Spleen (tissue), 11 donors: ENCODE data around the gene UNC79. TPM values are rescaled to one million over a fixed set of nuclear protein-coding genes. Genes with fewer than 3 reads are reported as not detected.

Source experiments
- DNase-seq: peaks from one replicate; pipeline ENCODE4 v3.0.0-alpha.2; 2020
- H3K27ac ChIP-seq, 8 donors: fragments of 200-600 bp; sonication (generic) in 7 of 8; 1 replicate in 4 of 8; 2 replicates in 4 of 8; pipeline versions ENCODE4 v1.5.0 to v1.8.0; 2016 to 2021; ENCODE audit warnings: inconsistent platforms in 4 of 8, mild to moderate bottlenecking in 4 of 8, moderate library complexity in 1 of 8
- H3K27me3 ChIP-seq, 7 donors: fragments of 200-600 bp; sonication (generic) in 6 of 7; replicated peaks in 1 of 7; 1 replicate in 4 of 7; 2 replicates in 3 of 7; pipeline versions ENCODE4 v1.5.0 to v1.8.0; 2016 to 2021; ENCODE audit warnings: inconsistent platforms in 3 of 7, mild to moderate bottlenecking in 1 of 7
- H3K36me3 ChIP-seq, 6 donors: fragments of 200-600 bp; sonication (generic) in 5 of 6; 1 replicate in 4 of 6; 2 replicates in 2 of 6; pipeline versions ENCODE4 v1.5.0 to v1.8.0; 2016 to 2021; ENCODE audit warnings: inconsistent platforms in 2 of 6
- H3K4me1 ChIP-seq, 6 donors: fragments of 200-600 bp; sonication (generic) in 5 of 6; 1 replicate in 3 of 6; 2 replicates in 3 of 6; pipeline versions ENCODE4 v1.5.0 to v1.8.0; 2016 to 2021; ENCODE audit warnings: inconsistent platforms in 3 of 6
- H3K4me3 ChIP-seq, 8 donors: fragments of 200-600 bp; sonication (generic) in 7 of 8; 1 replicate in 4 of 8; 2 replicates in 4 of 8; pipeline versions ENCODE4 v1.5.0 to v1.8.0; 2016 to 2021; ENCODE audit warnings: inconsistent platforms in 4 of 8, mild to moderate bottlenecking in 4 of 8, moderate library complexity in 2 of 8
- H3K9me3 ChIP-seq, 8 donors: fragments of 200-600 bp; sonication (generic) in 7 of 8; 1 replicate in 4 of 8; 2 replicates in 4 of 8; pipeline versions ENCODE4 v1.5.0 to v1.8.0; 2016 to 2021; ENCODE audit warnings: inconsistent platforms in 4 of 8
- POLR2A ChIP-seq, 3 donors: fragments of 450-650 bp; IDR thresholded peaks; one replicate each; pipeline ENCODE4 v1.5.1; 2017; ENCODE audit warnings: antibody characterized with exemption in 3 of 3, mild to moderate bottlenecking in 1 of 3
- POLR2AphosphoS5 ChIP-seq, 3 donors: sonication (generic); formaldehyde crosslinking; IDR thresholded peaks; one replicate each; pipeline ENCODE4 v1.5.1; 2017; ENCODE audit warnings: antibody characterized with exemption in 3 of 3
- WGBS, 5 donors: extraction: QIAGEN DNeasy Blood & Tissue Kit in 3 of 5; methylation state at CpG; one replicate each; pipeline versions ENCODE4 v1.1.5 to v1.1.7; 2013 to 2018; 5-methylcytosine and 5-hydroxymethylcytosine counted together
- intact Hi-C: fragments of 100-400 bp; cut with DNase I; formaldehyde crosslinking; loops from one replicate; pipeline ENCODE4 v1.15.0; 2023; ENCODE audit warnings: low total_unique reads
- polyA plus RNA-seq, 3 donors: library from polyadenylated mRNA; stranded (reverse); fragments of 200-250 nt; gene quantifications; one replicate each; pipeline ENCODE4 v1.2.1, GENCODE V29; 2013
- total RNA-seq, 7 donors: library from RNA; depleted of rRNA in 3 of 7; stranded (reverse); fragments of >200 nt in 3 of 7; fragmentation: NEBNext Ultra II Directional in 4 of 7; extraction: Animal tissue kit (Norgen Biotek cat#: 25700) in 4 of 7; gene quantifications; one replicate each; pipeline versions ENCODE4 v1.1.0 to v1.2.1, GENCODE V29; 2016 to 2021
- TF ChIP-seq, protein P1 (sequence below), 11 experiments: fragments of 200-600 bp in 7 of 11; fragments of 450-650 bp in 4 of 11; sonication (generic) in 4 of 11; IDR thresholded peaks in 8 of 11; conservative IDR thresholded peaks in 3 of 11; 1 replicate in 7 of 11; 2 replicates in 4 of 11; pipeline versions ENCODE4 v1.4.0 to v1.8.0; 2016 to 2021; ENCODE audit warnings: antibody characterized with exemption in 11 of 11, inconsistent platforms in 4 of 11, mild to moderate bottlenecking in 1 of 11
- donor health status: healthy with polysubstance abuse.
- donor health status: DM: no; HTN: no; CAD: no; lungs with moderate emphysema.
- donor health status: DM: no; HTN: no; CAD: no.
- donor health status: Bipolar disorder and iron deficiency.
- donor health status: healthy.
- donor health status: DM: no; HTN: no; CAD: no.
- donor health status: DM: yes; HTN: yes; CAD: no.

The UNC79 gene
- total and polyA plus RNA-seq, 10 donors = 0.03 to 0.24 (median 0.08) TPM; not detected in 2

- no peaks in the 10 kb centered on the region for H3K4me1 ChIP-seq
- no peak overlapping the region for H3K27ac ChIP-seq
- no peaks in the 10 kb centered on the region for H3K27me3 ChIP-seq
- WGBS, 5 donors = 79 to 93% (median 88%) methylated on average over 3 of the region's 3 CpGs
- intact Hi-C loops = no loop called here
- peaks cover 0 to 16% (median 0%) of the 10 kb centered on the region in 8 donors for H3K9me3 ChIP-seq
- no peak overlapping the region for H3K4me3 ChIP-seq
- no peak for DNase-seq
- TF ChIP-seq, protein P1, sequence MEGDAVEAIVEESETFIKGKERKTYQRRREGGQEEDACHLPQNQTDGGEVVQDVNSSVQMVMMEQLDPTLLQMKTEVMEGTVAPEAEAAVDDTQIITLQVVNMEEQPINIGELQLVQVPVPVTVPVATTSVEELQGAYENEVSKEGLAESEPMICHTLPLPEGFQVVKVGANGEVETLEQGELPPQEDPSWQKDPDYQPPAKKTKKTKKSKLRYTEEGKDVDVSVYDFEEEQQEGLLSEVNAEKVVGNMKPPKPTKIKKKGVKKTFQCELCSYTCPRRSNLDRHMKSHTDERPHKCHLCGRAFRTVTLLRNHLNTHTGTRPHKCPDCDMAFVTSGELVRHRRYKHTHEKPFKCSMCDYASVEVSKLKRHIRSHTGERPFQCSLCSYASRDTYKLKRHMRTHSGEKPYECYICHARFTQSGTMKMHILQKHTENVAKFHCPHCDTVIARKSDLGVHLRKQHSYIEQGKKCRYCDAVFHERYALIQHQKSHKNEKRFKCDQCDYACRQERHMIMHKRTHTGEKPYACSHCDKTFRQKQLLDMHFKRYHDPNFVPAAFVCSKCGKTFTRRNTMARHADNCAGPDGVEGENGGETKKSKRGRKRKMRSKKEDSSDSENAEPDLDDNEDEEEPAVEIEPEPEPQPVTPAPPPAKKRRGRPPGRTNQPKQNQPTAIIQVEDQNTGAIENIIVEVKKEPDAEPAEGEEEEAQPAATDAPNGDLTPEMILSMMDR (IDR thresholded peaks at IDR 0.05 in 8 of 11, conservative IDR thresholded peaks at IDR 0.05 in 3 of 11) = no peak
- TF ChIP-seq POLR2AphosphoS5 (IDR thresholded peaks at IDR 0.05) (no peak), POLR2A (IDR thresholded peaks at IDR 0.05) (no peak)
- H3K36me3 ChIP-seq = no peaks in the 10 kb centered on the region
Observed at GRCh38 chr14:93496856-93497741, 66.4 kb downstream of the UNC79 start.

DNA sequence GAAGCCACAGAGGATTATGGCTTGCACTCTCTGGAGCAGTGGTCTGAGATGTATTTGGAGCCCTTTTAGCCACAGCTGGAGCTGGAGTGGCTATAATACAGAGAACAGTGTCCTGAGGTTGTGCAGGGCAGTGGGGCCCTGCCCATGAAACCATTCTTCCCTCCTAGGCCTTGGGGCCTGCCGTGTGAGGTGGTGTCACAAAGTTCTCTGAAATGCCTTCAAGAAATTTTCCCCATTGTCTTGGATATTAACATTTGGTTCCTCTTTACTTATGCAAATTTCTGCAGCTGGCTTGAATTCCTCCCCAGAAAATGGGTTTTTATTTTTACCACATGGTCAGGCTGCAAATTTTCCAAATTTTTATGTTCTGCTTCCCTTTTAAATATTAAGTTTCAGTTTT is 79.3 kb downstream of the UNC79 start:
- Histone ChIP-seq H3K4me3 (no peak overlapping the region), H3K36me3 (no peaks in the 10 kb centered on the region), H3K27ac (peak overlapping the region in 2 of 8 donors; percentile 11), H3K27me3 (peaks cover 0 to 4% (median 0%) of the 10 kb centered on the region in 7 donors), H3K9me3 (no peaks in the 10 kb centered on the region), H3K4me1 (no peaks in the 10 kb centered on the region)
- DNase-seq = no peak
- TF ChIP-seq, protein P1 (IDR thresholded peaks at IDR 0.05 in 8 of 11, conservative IDR thresholded peaks at IDR 0.05 in 3 of 11) = no peak
- TF ChIP-seq POLR2A (IDR thresholded peaks at IDR 0.05) (no peak), POLR2AphosphoS5 (IDR thresholded peaks at IDR 0.05) (no peak)
- WGBS, 5 donors = 54 to 86% (median 73%) methylated on average over 1 of the region's 1 CpG
- intact Hi-C loops = no loop called here

DNA sequence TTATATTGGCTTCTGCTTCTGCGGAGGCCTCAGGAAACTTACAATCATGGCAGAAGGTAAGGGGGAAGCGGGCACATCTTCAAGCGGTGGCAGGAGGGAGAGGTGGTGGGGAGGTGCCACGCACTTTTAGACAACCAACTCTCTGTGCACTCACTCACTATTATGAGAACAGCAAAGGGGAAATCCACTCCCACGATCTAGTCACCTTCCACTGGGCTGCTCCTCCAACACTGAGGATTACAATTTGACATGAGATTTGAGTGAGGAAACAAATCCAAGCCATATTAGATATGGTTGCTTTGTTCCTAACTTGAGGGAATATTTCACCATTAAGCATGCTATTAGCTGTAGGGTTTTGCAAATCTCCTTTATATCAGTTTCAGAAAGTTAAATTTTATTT is 80.3 kb downstream of the UNC79 start:
- TF ChIP-seq POLR2AphosphoS5 (IDR thresholded peaks at IDR 0.05) = no peak
- TF ChIP-seq, protein P1 (IDR thresholded peaks at IDR 0.05 in 8 of 11, conservative IDR thresholded peaks at IDR 0.05 in 3 of 11) = no peak
- TF ChIP-seq POLR2A (IDR thresholded peaks at IDR 0.05) = no peak
- WGBS, 5 donors = 72 to 85% (median 79%) methylated on average over 5 of the region's 5 CpGs
- Histone ChIP-seq H3K4me3 (no peak overlapping the region), H3K4me1 (no peaks in the 10 kb centered on the region), H3K36me3 (no peaks in the 10 kb centered on the region), H3K27ac (no peak overlapping the region), H3K9me3 (no peaks in the 10 kb centered on the region), H3K27me3 (peaks cover 0 to 4% (median 0%) of the 10 kb centered on the region in 7 donors)
- intact Hi-C loops = no loop called here
- DNase-seq = no peak

- Histone ChIP-seq H3K27ac (no peak overlapping the region), H3K4me1 (no peaks in the 10 kb centered on the region), H3K9me3 (peaks cover 6 to 53% (median 46%) of the 10 kb centered on the region in 8 donors), H3K36me3 (no peaks in the 10 kb centered on the region), H3K27me3 (peaks cover 0 to 6% (median 0%) of the 10 kb centered on the region in 7 donors), H3K4me3 (no peak overlapping the region)
- DNase-seq = no peak
- 92 to 99% (median 96%) methylated on average over 3 of the region's 3 CpGs for WGBS, 5 donors
- TF ChIP-seq POLR2AphosphoS5 (IDR thresholded peaks at IDR 0.05) (no peak), POLR2A (IDR thresholded peaks at IDR 0.05) (no peak)
- TF ChIP-seq, protein P1 (IDR thresholded peaks at IDR 0.05 in 8 of 11, conservative IDR thresholded peaks at IDR 0.05 in 3 of 11) = no peak
- intact Hi-C loops = no loop called here
Observed at GRCh38 chr14:93520053-93520607, 89.4 kb downstream of the UNC79 start.
